Calu3 (cell line): ENCODE measurements around the gene XRN2. TPM values are rescaled to one million over a fixed set of nuclear protein-coding genes. Genes with fewer than 3 reads are reported as not detected.

Experiments
- BruUV-seq: library from RNA; stranded (reverse); fragments of 400-500 nt; replicated peaks from 2 replicates; lab custom pipeline; 2021; lab: Mats Ljungman, UMichigan
- CTCF ChIA-PET: fragments of 300-600 bp; sonication (Branson Sonifier 250); formaldehyde crosslinking; loops from one replicate; lab custom pipeline; 2022; ENCODE audit warnings: antibody characterized with exemption; lab: Charles Lee
- DNase-seq: peaks from one replicate; pipeline ENCODE4 v3.0.0; 2022
- H3K27ac Mint-ChIP-seq: one replicate; pipeline ENCODE4 v1.8.0; 2022; ENCODE audit warnings: mixed read lengths; ENCODE audit not compliant: unreplicated experiment
- H3K27me3 Mint-ChIP-seq: one replicate; pipeline ENCODE4 v1.8.0; 2022; ENCODE audit warnings: mixed read lengths; ENCODE audit not compliant: unreplicated experiment
- H3K36me3 Mint-ChIP-seq: one replicate; pipeline ENCODE4 v1.8.0; 2022; ENCODE audit warnings: mild to moderate bottlenecking, moderate library complexity, mixed read lengths; ENCODE audit not compliant: insufficient read depth, unreplicated experiment
- H3K4me1 Mint-ChIP-seq: one replicate; pipeline ENCODE4 v1.8.0; 2022; ENCODE audit warnings: mild to moderate bottlenecking, low read depth, mixed read lengths; ENCODE audit not compliant: unreplicated experiment
- H3K4me3 Mint-ChIP-seq: one replicate; pipeline ENCODE4 v1.8.0; 2022; ENCODE audit warnings: mild to moderate bottlenecking, low read depth, moderate library complexity, mixed read lengths; ENCODE audit not compliant: unreplicated experiment
- H3K9me3 Mint-ChIP-seq: one replicate; pipeline ENCODE4 v1.8.0; 2022; ENCODE audit warnings: low read depth, mixed read lengths; ENCODE audit not compliant: unreplicated experiment
- intact Hi-C: fragments of 100-400 bp; cut with micrococcal nuclease; formaldehyde crosslinking; loops from one replicate; pipeline ENCODE4 v1.10.0; 2022; ENCODE audit not compliant: unreplicated experiment
- total RNA-seq: library from RNA; stranded (reverse); gene quantifications from 2 replicates; pipeline ENCODE4 v1.2.3, GENCODE V29; 2022
- TF ChIP-seq, protein P1 (sequence below): fragments of 200-600 bp; IDR thresholded peaks from one replicate; pipeline ENCODE4 v1.8.0; 2022; ENCODE audit warnings: antibody characterized with exemption; ENCODE audit not compliant: unreplicated experiment

The XRN2 gene
- total RNA-seq, 1 experiment from 2014 or later, result 24.7 TPM

DNA sequence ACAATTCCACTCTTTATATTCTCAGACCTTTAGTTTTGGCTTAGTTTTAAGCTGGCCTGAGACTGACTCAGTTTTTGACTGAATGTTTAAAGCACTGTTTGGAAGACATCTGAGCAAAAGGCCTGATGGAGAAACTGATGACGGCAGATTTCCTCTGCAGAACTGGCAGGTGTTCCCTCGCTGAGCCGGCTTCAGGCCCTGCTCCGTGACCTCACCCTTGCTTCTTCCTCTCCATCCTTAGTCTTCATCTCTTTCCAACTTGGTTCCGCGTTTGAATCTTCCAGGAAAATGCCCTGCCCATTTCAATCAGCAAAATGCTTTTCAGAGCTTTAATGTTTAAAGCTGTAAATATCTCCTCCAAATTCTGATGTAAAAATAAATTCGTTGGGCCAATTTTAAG lies 87.6 kb downstream of the XRN2 start:
- TF ChIP-seq, protein P1, sequence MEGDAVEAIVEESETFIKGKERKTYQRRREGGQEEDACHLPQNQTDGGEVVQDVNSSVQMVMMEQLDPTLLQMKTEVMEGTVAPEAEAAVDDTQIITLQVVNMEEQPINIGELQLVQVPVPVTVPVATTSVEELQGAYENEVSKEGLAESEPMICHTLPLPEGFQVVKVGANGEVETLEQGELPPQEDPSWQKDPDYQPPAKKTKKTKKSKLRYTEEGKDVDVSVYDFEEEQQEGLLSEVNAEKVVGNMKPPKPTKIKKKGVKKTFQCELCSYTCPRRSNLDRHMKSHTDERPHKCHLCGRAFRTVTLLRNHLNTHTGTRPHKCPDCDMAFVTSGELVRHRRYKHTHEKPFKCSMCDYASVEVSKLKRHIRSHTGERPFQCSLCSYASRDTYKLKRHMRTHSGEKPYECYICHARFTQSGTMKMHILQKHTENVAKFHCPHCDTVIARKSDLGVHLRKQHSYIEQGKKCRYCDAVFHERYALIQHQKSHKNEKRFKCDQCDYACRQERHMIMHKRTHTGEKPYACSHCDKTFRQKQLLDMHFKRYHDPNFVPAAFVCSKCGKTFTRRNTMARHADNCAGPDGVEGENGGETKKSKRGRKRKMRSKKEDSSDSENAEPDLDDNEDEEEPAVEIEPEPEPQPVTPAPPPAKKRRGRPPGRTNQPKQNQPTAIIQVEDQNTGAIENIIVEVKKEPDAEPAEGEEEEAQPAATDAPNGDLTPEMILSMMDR, result no peak
- H3K4me3 Mint-ChIP-seq, result no peak overlapping the region
- no peak for DNase-seq
- H3K9me3 Mint-ChIP-seq, result no peaks in the 10 kb centered on the region
- H3K4me1 Mint-ChIP-seq, result no peaks in the 10 kb centered on the region
- CTCF ChIA-PET, result no interaction called here
- H3K27me3 Mint-ChIP-seq, result no peaks in the 10 kb centered on the region
- intact Hi-C loops, result no loop called here
- no peaks in the 10 kb centered on the region for H3K36me3 Mint-ChIP-seq
- H3K27ac Mint-ChIP-seq, result no peak overlapping the region
- BruUV-seq, result no TSS peak

DNA sequence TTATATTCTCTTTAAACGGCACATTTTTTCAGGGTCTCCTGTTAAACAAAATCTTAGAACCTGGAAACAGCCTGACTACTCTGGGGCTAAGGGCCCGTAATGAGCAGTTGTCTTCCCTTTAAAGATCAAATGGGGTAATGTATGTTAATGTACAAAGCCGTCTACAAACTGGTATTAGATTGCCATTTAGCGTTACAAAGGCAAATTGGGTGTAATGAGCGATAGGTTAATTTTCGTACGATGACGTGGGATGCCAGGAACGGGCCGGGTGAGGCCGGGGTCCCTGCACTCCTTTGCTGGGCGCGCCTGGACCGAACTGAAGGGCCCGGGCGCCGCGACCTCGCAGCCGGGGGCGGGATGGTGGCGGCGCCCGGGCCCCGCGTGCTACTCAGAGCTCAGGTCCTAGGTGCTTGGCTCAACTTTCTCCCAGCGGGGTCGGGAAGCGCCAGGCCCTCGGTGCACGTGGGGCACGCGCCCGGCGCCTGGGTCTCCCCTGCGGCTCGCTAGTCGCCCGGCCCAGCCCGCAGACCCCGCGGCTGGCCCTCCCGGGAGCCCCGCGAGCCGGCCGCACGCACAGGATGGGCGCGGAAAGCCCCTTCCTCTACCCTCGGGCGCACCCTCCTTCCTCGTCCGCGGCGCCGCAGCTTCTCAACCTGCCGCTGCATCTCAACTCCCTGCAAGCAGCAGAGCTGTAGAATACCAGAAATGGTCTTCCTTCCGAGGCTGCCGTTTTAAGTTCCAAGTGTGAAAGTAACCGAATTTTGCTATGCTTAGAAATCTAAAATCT lies 88.2 kb downstream of the XRN2 start:
- intact Hi-C loops, result no loop called here
- Mint-ChIP-seq H3K4me1 (no peaks in the 10 kb centered on the region), H3K9me3 (no peaks in the 10 kb centered on the region), H3K36me3 (no peaks in the 10 kb centered on the region), H3K27ac (no peak overlapping the region), H3K4me3 (no peak overlapping the region), H3K27me3 (no peaks in the 10 kb centered on the region)
- no TSS peak for BruUV-seq
- TF ChIP-seq, protein P1, result no peak
- DNase-seq, result no peak
- CTCF ChIA-PET, result no interaction called here

DNA sequence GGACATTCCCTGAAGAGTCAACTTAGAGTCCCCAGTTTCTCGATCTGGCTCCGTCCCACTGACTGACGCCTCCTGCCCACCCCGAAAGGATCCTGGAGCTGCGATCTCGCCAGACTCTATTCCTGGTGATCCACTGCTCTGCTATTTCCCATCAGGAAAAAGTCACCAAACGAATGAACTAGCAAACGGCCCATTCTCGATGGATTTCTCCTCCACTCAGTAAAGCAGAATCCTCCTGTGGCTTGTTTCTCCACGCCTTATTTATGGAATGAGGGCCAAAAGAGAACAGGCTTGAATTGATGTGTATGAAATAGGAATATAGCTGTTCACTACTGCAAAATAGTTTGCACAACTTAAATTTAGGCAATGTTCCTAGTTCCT lies 88.8 kb downstream of the XRN2 start:
- Mint-ChIP-seq H3K36me3 (no peaks in the 10 kb centered on the region), H3K4me1 (no peaks in the 10 kb centered on the region), H3K27ac (no peak overlapping the region), H3K4me3 (no peak overlapping the region), H3K9me3 (no peaks in the 10 kb centered on the region), H3K27me3 (no peaks in the 10 kb centered on the region)
- CTCF ChIA-PET, result no interaction called here
- intact Hi-C loops, result no loop called here
- BruUV-seq, result no TSS peak
- TF ChIP-seq, protein P1, result no peak
- no peak for DNase-seq

DNA sequence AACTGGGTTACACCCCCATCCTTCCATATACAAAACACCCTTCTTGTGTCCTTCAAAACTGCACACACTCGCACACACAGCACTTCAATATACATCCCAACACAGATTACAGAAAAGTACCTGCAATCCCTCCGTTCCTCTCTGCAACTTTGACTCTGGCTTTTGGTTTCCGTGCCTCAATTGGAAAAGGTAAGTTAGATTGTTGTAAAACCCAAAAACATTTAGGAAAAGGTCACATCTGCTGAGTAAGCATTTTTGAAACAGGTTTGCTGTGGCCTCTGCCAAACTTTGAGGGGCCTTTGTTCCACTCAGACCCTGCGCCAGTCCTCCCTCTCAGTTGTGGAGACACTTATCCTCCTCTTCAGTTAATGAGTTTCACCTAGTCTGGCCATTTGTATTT lies 90.0 kb downstream of the XRN2 start:
- Mint-ChIP-seq H3K27ac (no peak overlapping the region), H3K9me3 (no peaks in the 10 kb centered on the region), H3K4me1 (no peaks in the 10 kb centered on the region), H3K36me3 (no peaks in the 10 kb centered on the region), H3K4me3 (no peak overlapping the region), H3K27me3 (no peaks in the 10 kb centered on the region)
- intact Hi-C loops, result no loop called here
- TSS peak; percentile 30 for BruUV-seq
- TF ChIP-seq, protein P1, result no peak
- CTCF ChIA-PET, result no interaction called here
- no peak for DNase-seq
